HG03558 (cell line): ENCODE measurements around the gene SCARB2.

Experiments used
- ATAC-seq: cut with Tn5 transposase; IDR thresholded peaks from one replicate; pipeline ENCODE4 v1.9.1; 2021; ENCODE audit warnings: moderate number of reproducible peaks; ENCODE audit not compliant: unreplicated experiment; ENCODE audit errors: extremely low read depth

Gene SCARB2

GRCh38 chr4:76200771-76201231 is 12.8 kb downstream of the SCARB2 start:
- ATAC-seq = no peak

GRCh38 chr4:76199664-76200211 is 13.9 kb downstream of the SCARB2 start:
- peak; percentile 93 for ATAC-seq

GRCh38 chr4:76198411-76199237 is 15.0 kb downstream of the SCARB2 start:
- peak; percentile 21 for ATAC-seq

- ATAC-seq = no peak
These were observed 15.6 kb downstream of the SCARB2 start for GRCh38 chr4:76197971-76198410.

- no peak for ATAC-seq
These were observed 16.4 kb downstream of the SCARB2 start for GRCh38 chr4:76197031-76197743.

- no peak for ATAC-seq
These were observed 17.2 kb downstream of the SCARB2 start for GRCh38 chr4:76196376-76196775.

GRCh38 chr4:76195326-76195725 is 18.3 kb downstream of the SCARB2 start:
- no peak for ATAC-seq

- ATAC-seq = no peak
These were observed 19.3 kb downstream of the SCARB2 start for GRCh38 chr4:76194325-76194724.

GRCh38 chr4:76192236-76192635 is 21.4 kb downstream of the SCARB2 start:
- no peak for ATAC-seq

- no peak for ATAC-seq
These were observed 25.1 kb downstream of the SCARB2 start for GRCh38 chr4:76188557-76188956.

GRCh38 chr4:76188149-76188548 is 25.5 kb downstream of the SCARB2 start:
- no peak for ATAC-seq

- no peak for ATAC-seq
These were observed 26.5 kb downstream of the SCARB2 start for GRCh38 chr4:76187152-76187551.

- no peak for ATAC-seq
These were observed 31.2 kb downstream of the SCARB2 start for GRCh38 chr4:76182463-76182862.

GRCh38 chr4:76179398-76180318 is 34.0 kb downstream of the SCARB2 start:
- peak; percentile 56 for ATAC-seq

- ATAC-seq = no peak
These were observed 35.3 kb downstream of the SCARB2 start for GRCh38 chr4:76178296-76178695.

- no peak for ATAC-seq
These were observed 35.9 kb downstream of the SCARB2 start for GRCh38 chr4:76177709-76178108.

GRCh38 chr4:76175336-76175735 is 38.3 kb downstream of the SCARB2 start:
- no peak for ATAC-seq

GRCh38 chr4:76174216-76174615 is 39.4 kb downstream of the SCARB2 start:
- no peak for ATAC-seq

GRCh38 chr4:76168688-76169087 is 44.9 kb downstream of the SCARB2 start:
- no peak for ATAC-seq

GRCh38 chr4:76166480-76166879 is 47.1 kb downstream of the SCARB2 start:
- ATAC-seq = no peak
